H9 (cell line): ENCODE results near the gene TMEM238. TPM values are rescaled to one million over a fixed set of nuclear protein-coding genes. Genes with fewer than 3 reads are reported as not detected.

Experiments used
- DNase-seq: peaks from one replicate; pipeline ENCODE4 v3.0.0-alpha.2; 2017
- H2AFZ ChIP-seq: one replicate; pipeline ENCODE4 v1.6.1; 2013; ENCODE audit warnings: mild to moderate bottlenecking, low read length, control low read depth, moderate library complexity
- H2AK5ac ChIP-seq: 2 replicates; pipeline ENCODE4 v1.6.1; 2013; ENCODE audit warnings: low read length, control low read depth, mixed read lengths; ENCODE audit not compliant: insufficient read length
- H2BK120ac ChIP-seq: one replicate; pipeline ENCODE4 v1.6.1; 2013; ENCODE audit warnings: low read depth, mild to moderate bottlenecking, low read length, control low read depth, inconsistent platforms; ENCODE audit not compliant: poor library complexity, severe bottlenecking
- H2BK12ac ChIP-seq: 2 replicates; pipeline ENCODE4 v1.6.1; 2013; ENCODE audit warnings: low read length, control low read depth, mixed read lengths, low read depth; ENCODE audit not compliant: insufficient read length
- H2BK15ac ChIP-seq: 2 replicates; pipeline ENCODE4 v1.6.1; 2013; ENCODE audit warnings: low read depth, low read length, control low read depth
- H2BK20ac ChIP-seq: one replicate; pipeline ENCODE4 v1.6.1; 2013; ENCODE audit warnings: low read depth, mild to moderate bottlenecking, low read length, control low read depth, inconsistent platforms; ENCODE audit not compliant: poor library complexity, severe bottlenecking
- H2BK5ac ChIP-seq: 2 replicates; pipeline ENCODE4 v1.6.1; 2013; ENCODE audit warnings: low read length, control low read depth, mixed read lengths; ENCODE audit not compliant: insufficient read length
- H3K14ac ChIP-seq: 2 replicates; pipeline ENCODE4 v1.6.1; 2013; ENCODE audit warnings: low read length, control low read depth; ENCODE audit not compliant: insufficient read depth
- H3K18ac ChIP-seq: 2 replicates; pipeline ENCODE4 v1.6.1; 2013; ENCODE audit warnings: low read depth, mild to moderate bottlenecking, mixed read lengths, low read length, control low read depth; ENCODE audit not compliant: insufficient read length
- H3K23ac ChIP-seq: 2 replicates; pipeline ENCODE4 v1.6.1; 2013; ENCODE audit warnings: low read length, control low read depth, mixed read lengths, low read depth; ENCODE audit not compliant: insufficient read length
- H3K23me2 ChIP-seq: 2 replicates; pipeline ENCODE4 v1.6.1; 2013; ENCODE audit warnings: low read depth, mild to moderate bottlenecking, mixed read lengths, low read length, control low read depth; ENCODE audit not compliant: insufficient read length, poor library complexity, severe bottlenecking
- H3K27ac ChIP-seq: 2 replicates; pipeline ENCODE4 v1.5.1; 2013; ENCODE audit warnings: low read length, control low read depth, mixed read lengths, low read depth; ENCODE audit not compliant: insufficient read length
- H3K27me3 ChIP-seq: 2 replicates; pipeline ENCODE4 v1.6.1; 2013; ENCODE audit warnings: low read length, control low read depth, inconsistent platforms; ENCODE audit not compliant: insufficient read depth
- H3K4ac ChIP-seq: 2 replicates; pipeline ENCODE4 v1.6.1; 2013; ENCODE audit warnings: low read depth, mild to moderate bottlenecking, control low read depth, inconsistent platforms, low read length, moderate library complexity
- H3K4me1 ChIP-seq: 2 replicates; pipeline ENCODE4 v1.6.1; 2013; ENCODE audit warnings: low read length, control low read depth, inconsistent platforms; ENCODE audit not compliant: insufficient read depth
- H3K4me2 ChIP-seq: 2 replicates; pipeline ENCODE4 v1.6.1; 2013; ENCODE audit warnings: low read length, control low read depth, mixed read lengths; ENCODE audit not compliant: insufficient read length, insufficient read depth
- H3K56ac ChIP-seq: 2 replicates; pipeline ENCODE4 v1.6.1; 2013; ENCODE audit warnings: low read depth, mild to moderate bottlenecking, mixed read lengths, low read length, control low read depth; ENCODE audit not compliant: insufficient read length
- H3K79me1 ChIP-seq: 2 replicates; pipeline ENCODE4 v1.6.1; 2013; ENCODE audit warnings: low read depth, mild to moderate bottlenecking, moderate library complexity, low read length, control low read depth, inconsistent platforms; ENCODE audit not compliant: insufficient read depth, poor library complexity, severe bottlenecking
- H3K79me2 ChIP-seq: 2 replicates; pipeline ENCODE4 v1.6.1; 2013; ENCODE audit warnings: low read length, control low read depth, inconsistent platforms; ENCODE audit not compliant: insufficient read depth
- H3K9ac ChIP-seq: 2 replicates; pipeline ENCODE4 v1.6.1; 2013; ENCODE audit warnings: low read length, control low read depth, mixed read lengths; ENCODE audit not compliant: insufficient read length; ENCODE audit errors: extremely low read depth
- H3K9me3 ChIP-seq: one replicate; pipeline ENCODE4 v1.6.1; 2013; ENCODE audit warnings: low read depth, low read length, inconsistent platforms; ENCODE audit not compliant: control insufficient read depth
- H3T11ph ChIP-seq: one replicate; pipeline ENCODE4 v1.6.1; 2013; ENCODE audit warnings: mild to moderate bottlenecking, low read length, control low read depth, inconsistent platforms
- H4K20me1 ChIP-seq: one replicate; pipeline ENCODE4 v1.6.1; 2013; ENCODE audit not compliant: control insufficient read depth, insufficient read length, insufficient read depth
- H4K5ac ChIP-seq: 2 replicates; pipeline ENCODE4 v1.6.1; 2013; ENCODE audit warnings: low read depth, mild to moderate bottlenecking, mixed read lengths, low read length, control low read depth; ENCODE audit not compliant: insufficient read length
- H4K8ac ChIP-seq: replicated peaks from 2 replicates; pipeline ENCODE4 v1.6.1; 2013; ENCODE audit warnings: low read length, control low read depth, mixed read lengths, low read depth; ENCODE audit not compliant: insufficient read length
- H4K91ac ChIP-seq: 2 replicates; pipeline ENCODE4 v1.6.1; 2013; ENCODE audit warnings: low read depth, mild to moderate bottlenecking, moderate library complexity, mixed read lengths, low read length, control low read depth; ENCODE audit not compliant: insufficient read length
- H3K27ac Mint-ChIP-seq, 3 experiments: 2 replicates in 2 of 3; 3 replicates in 1 of 3; pipeline ENCODE4 v1.8.0; 2020 to 2021; ENCODE audit warnings: mixed read lengths in 3 of 3, mild to moderate bottlenecking in 1 of 3, moderate library complexity in 1 of 3
- H3K27me3 Mint-ChIP-seq: 2 replicates; pipeline ENCODE4 v1.8.0; 2021; ENCODE audit warnings: low read depth, mild to moderate bottlenecking, moderate library complexity, mixed read lengths
- H3K36me3 Mint-ChIP-seq, 3 experiments: 2 replicates in 2 of 3; 3 replicates in 1 of 3; pipeline ENCODE4 v1.8.0; 2020 to 2021; ENCODE audit warnings: low read depth in 3 of 3, mixed read lengths in 3 of 3; ENCODE audit not compliant: insufficient read depth in 1 of 3
- H3K4me1 Mint-ChIP-seq, 2 experiments: 2 replicates each; pipeline ENCODE4 v1.8.0; 2020; ENCODE audit warnings: mixed read lengths in 2 of 2
- H3K4me3 Mint-ChIP-seq, 2 experiments: 2 replicates in 1 of 2; 3 replicates in 1 of 2; pipeline ENCODE4 v1.8.0; 2020 to 2021; ENCODE audit warnings: mild to moderate bottlenecking in 2 of 2, mixed read lengths in 2 of 2, moderate library complexity in 1 of 2
- H3K9me3 Mint-ChIP-seq, 2 experiments: 2 replicates in 1 of 2; 3 replicates in 1 of 2; pipeline ENCODE4 v1.8.0; 2020; ENCODE audit warnings: mild to moderate bottlenecking in 2 of 2, mixed read lengths in 2 of 2, moderate library complexity in 1 of 2
- CTCF ChIP-seq: fragments of 200-600 bp; sonication (generic); conservative IDR thresholded peaks from 3 replicates; pipeline ENCODE4 v1.8.0; 2021; ENCODE audit warnings: antibody characterized with exemption, mild to moderate bottlenecking
- WGBS: extraction: QIAGEN DNeasy Blood & Tissue Kit; methylation state at CpG from one replicate; pipeline ENCODE4 v1.1.7; 2013; ENCODE audit warnings: missing lambda C conversion rate, low lambda C conversion rate, mixed read lengths; ENCODE audit not compliant: insufficient read length; ENCODE audit errors: extremely low coverage; 5-methylcytosine and 5-hydroxymethylcytosine counted together
- total RNA-seq: library from RNA; stranded (reverse); gene quantifications from 2 replicates; pipeline ENCODE4 v1.2.1, GENCODE V29; 2021

Gene TMEM238
- total RNA-seq, 1 experiment from 2014 or later, result 4.8 TPM

DNA sequence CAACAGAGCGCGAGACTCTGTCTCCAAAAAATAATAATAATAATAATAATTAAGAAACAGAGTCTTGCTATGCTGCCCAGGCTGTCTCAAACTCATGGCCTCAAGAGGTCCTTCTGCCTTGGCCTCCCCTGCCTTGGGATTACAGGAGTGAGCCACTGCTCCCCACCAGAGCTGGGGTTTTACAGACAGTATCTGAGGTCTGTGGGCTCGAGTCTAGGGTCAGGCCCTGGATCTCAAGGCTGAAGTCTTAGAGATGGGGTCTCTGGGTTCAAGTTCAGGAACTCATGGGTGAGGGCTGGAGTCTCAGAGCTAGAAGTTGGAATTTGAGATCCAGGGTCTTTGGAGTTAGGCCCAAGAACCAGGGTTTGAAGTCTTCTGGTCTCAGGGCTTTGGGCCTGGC lies 17.3 kb downstream of the TMEM238 start:
- H4K20me1 ChIP-seq, result no peaks in the 10 kb centered on the region
- H3K27ac ChIP-seq, result no peak overlapping the region
- no peak overlapping the region for H3K4me2 ChIP-seq
- H2BK5ac ChIP-seq, result no peak overlapping the region
- H4K5ac ChIP-seq, result no peak overlapping the region
- no peaks in the 10 kb centered on the region for H3K79me2 ChIP-seq
- no peak overlapping the region for H4K91ac ChIP-seq
- Mint-ChIP-seq H3K9me3 (peaks cover 0 to 5% of the 10 kb centered on the region in 2 experiments; a peak in 2 of 5 replicates), H3K27ac (no peak overlapping the region), H3K27me3 (peaks cover 66% of the 10 kb centered on the region), H3K4me1 (peaks cover 20 to 31% of the 10 kb centered on the region in 2 experiments), H3K36me3 (peaks cover 0 to 6% (median 0%) of the 10 kb centered on the region in 3 experiments; a peak in 1 of 7 replicates), H3K4me3 (peak overlapping the region in 1 of 2 experiments; percentile 48; a peak in 2 of 5 replicates)
- H3K56ac ChIP-seq, result no peak overlapping the region
- no peak overlapping the region for H4K8ac ChIP-seq
- H3T11ph ChIP-seq, result no peak overlapping the region
- no peaks in the 10 kb centered on the region for H3K79me1 ChIP-seq
- TF ChIP-seq CTCF, result no peak
- H2BK120ac ChIP-seq, result no peak overlapping the region
- H3K4ac ChIP-seq, result no peak overlapping the region
- no peak overlapping the region for H2BK12ac ChIP-seq
- no peak overlapping the region for H3K9ac ChIP-seq
- DNase-seq, result no peak
- H2AK5ac ChIP-seq, result no peak overlapping the region
- H3K27me3 ChIP-seq, result peaks cover 5% of the 10 kb centered on the region
- no peak overlapping the region for H3K23ac ChIP-seq
- no peak overlapping the region for H2BK15ac ChIP-seq
- no peak overlapping the region for H2BK20ac ChIP-seq
- no peak overlapping the region for H3K14ac ChIP-seq
- no peak overlapping the region for H3K18ac ChIP-seq
- H3K4me1 ChIP-seq, result no peaks in the 10 kb centered on the region
- no peaks in the 10 kb centered on the region for H3K9me3 ChIP-seq
- peaks cover 10% of the 10 kb centered on the region for H3K23me2 ChIP-seq
- H2AFZ ChIP-seq, result no peak overlapping the region
- WGBS, result no CpG with 5 or more reads among the region's 3 CpGs
